Ishikawa (cell line): ENCODE measurements around the gene TEKT2.

Source experiments
- CEBPB ChIP-seq: IDR thresholded peaks from 2 replicates; pipeline ENCODE4 v1.6.1; 2012
- CREB1 ChIP-seq: IDR thresholded peaks from 2 replicates; pipeline ENCODE4 v1.6.1; 2012; ENCODE audit warnings: low read depth
- EGR1 ChIP-seq: IDR thresholded peaks from 2 replicates; pipeline ENCODE4 v1.6.1; 2012
- EP300 ChIP-seq: IDR thresholded peaks from 2 replicates; pipeline ENCODE4 v1.6.1; 2012; ENCODE audit warnings: borderline replicate concordance
- FOXM1 ChIP-seq: IDR thresholded peaks from 2 replicates; pipeline ENCODE4 v1.6.1; 2012; ENCODE audit warnings: low read depth, borderline replicate concordance
- NFIC ChIP-seq: IDR thresholded peaks from 2 replicates; pipeline ENCODE4 v1.6.1; 2012
- RAD21 ChIP-seq: IDR thresholded peaks from 2 replicates; pipeline ENCODE4 v1.6.1; 2012; ENCODE audit warnings: low read depth
- TEAD4 ChIP-seq: IDR thresholded peaks from 2 replicates; pipeline ENCODE4 v1.6.1; 2012
- YY1 ChIP-seq: IDR thresholded peaks from 2 replicates; pipeline ENCODE4 v1.6.1; 2012; ENCODE audit warnings: low read depth
- ZBTB7A ChIP-seq: IDR thresholded peaks from 2 replicates; pipeline ENCODE4 v1.6.1; 2012; ENCODE audit warnings: low read depth
- TF ChIP-seq, protein P1 (sequence below): IDR thresholded peaks from 2 replicates; pipeline ENCODE4 v1.6.1; 2012; ENCODE audit warnings: low read depth, mild to moderate bottlenecking

DNA sequence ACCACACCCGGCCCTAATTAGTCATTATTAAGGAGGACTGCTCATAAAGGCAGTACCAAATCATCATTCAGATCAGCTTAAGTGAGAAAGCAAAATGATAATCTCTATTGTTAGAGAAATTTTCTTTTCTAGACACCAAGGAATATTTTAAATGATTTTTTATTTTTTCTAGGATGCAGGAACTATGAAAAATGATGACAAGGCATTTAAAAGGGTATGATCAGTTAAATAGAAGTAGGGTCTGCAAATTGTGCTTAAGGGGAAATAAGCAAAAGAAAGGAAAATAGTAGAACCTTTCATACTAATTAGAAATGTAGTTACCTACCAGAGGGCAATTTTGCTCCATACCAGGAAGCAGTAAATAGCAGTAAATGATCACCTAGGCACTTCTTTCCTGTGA is 21.6 kb upstream of the TEKT2 start:
- TF ChIP-seq, protein P1, sequence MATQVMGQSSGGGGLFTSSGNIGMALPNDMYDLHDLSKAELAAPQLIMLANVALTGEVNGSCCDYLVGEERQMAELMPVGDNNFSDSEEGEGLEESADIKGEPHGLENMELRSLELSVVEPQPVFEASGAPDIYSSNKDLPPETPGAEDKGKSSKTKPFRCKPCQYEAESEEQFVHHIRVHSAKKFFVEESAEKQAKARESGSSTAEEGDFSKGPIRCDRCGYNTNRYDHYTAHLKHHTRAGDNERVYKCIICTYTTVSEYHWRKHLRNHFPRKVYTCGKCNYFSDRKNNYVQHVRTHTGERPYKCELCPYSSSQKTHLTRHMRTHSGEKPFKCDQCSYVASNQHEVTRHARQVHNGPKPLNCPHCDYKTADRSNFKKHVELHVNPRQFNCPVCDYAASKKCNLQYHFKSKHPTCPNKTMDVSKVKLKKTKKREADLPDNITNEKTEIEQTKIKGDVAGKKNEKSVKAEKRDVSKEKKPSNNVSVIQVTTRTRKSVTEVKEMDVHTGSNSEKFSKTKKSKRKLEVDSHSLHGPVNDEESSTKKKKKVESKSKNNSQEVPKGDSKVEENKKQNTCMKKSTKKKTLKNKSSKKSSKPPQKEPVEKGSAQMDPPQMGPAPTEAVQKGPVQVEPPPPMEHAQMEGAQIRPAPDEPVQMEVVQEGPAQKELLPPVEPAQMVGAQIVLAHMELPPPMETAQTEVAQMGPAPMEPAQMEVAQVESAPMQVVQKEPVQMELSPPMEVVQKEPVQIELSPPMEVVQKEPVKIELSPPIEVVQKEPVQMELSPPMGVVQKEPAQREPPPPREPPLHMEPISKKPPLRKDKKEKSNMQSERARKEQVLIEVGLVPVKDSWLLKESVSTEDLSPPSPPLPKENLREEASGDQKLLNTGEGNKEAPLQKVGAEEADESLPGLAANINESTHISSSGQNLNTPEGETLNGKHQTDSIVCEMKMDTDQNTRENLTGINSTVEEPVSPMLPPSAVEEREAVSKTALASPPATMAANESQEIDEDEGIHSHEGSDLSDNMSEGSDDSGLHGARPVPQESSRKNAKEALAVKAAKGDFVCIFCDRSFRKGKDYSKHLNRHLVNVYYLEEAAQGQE = no peak
- TF ChIP-seq NFIC (no peak), EP300 (no peak), YY1 (no peak), RAD21 (no peak), TEAD4 (no peak), EGR1 (no peak), FOXM1 (no peak), CEBPB (no peak), ZBTB7A (no peak), CREB1 (no peak)
